SU-DHL-6 (cell line): ENCODE measurements around the gene OSGIN1.

Source experiments
- CTCF ChIP-seq: fragments of 200-600 bp; sonication (generic); IDR thresholded peaks from one replicate; pipeline ENCODE4 v1.5.1; 2017; ENCODE audit warnings: antibody characterized with exemption, mild to moderate bottlenecking, low read length, moderate library complexity; ENCODE audit not compliant: insufficient read depth, poor library complexity, severe bottlenecking
- EZH2phosphoT487 ChIP-seq: fragments of 200-600 bp; sonication (generic), shearing (Covaris generic); conservative IDR thresholded peaks from 2 replicates; pipeline ENCODE4 v1.6.1; 2018; ENCODE audit warnings: mild to moderate bottlenecking, antibody characterized with exemption, low read length, moderate library complexity, mixed read lengths

GRCh38 chr16:83952940-83953795 is at the start of gene OSGIN1:
- no peak for TF ChIP-seq CTCF
- no peak for TF ChIP-seq EZH2phosphoT487
